Right cardiac atrium (tissue), 5 donors: ENCODE measurements around the gene SPEG. TPM values are rescaled to one million over a fixed set of nuclear protein-coding genes. Genes with fewer than 3 reads are reported as not detected.

Source experiments
- ATAC-seq, 2 donors: fragments of 200-7000 bp; cut with Tn5 transposase; one replicate each; pipeline versions ENCODE4 v1.8.0 to v1.9.1; 2020; ENCODE audit warnings: moderate library complexity in 2 of 2, mild to moderate bottlenecking in 1 of 2
- DNase-seq, 3 donors: peaks; one replicate each; pipeline ENCODE4 v3.0.0-alpha.2; 2020
- H3K27ac ChIP-seq: one replicate; pipeline ENCODE4 v1.5.1; 2013; ENCODE audit warnings: mild to moderate bottlenecking, low read length, control low read depth, moderate library complexity
- H3K27me3 ChIP-seq: one replicate; pipeline ENCODE4 v1.6.1; 2013; ENCODE audit not compliant: control insufficient read depth, insufficient read depth
- H3K4me1 ChIP-seq: one replicate; pipeline ENCODE4 v1.6.1; 2013; ENCODE audit warnings: low read length; ENCODE audit not compliant: control insufficient read depth, insufficient read depth
- H3K4me3 ChIP-seq: one replicate; pipeline ENCODE4 v1.5.1; 2013; ENCODE audit warnings: low read length, control low read depth
- H3K9me3 ChIP-seq: one replicate; pipeline ENCODE4 v1.6.1; 2013; ENCODE audit warnings: low read length; ENCODE audit not compliant: control insufficient read depth
- WGBS: extraction: QIAGEN DNeasy Blood & Tissue Kit; methylation state at CpG from one replicate; pipeline ENCODE4 v1.1.7; 2013; 5-methylcytosine and 5-hydroxymethylcytosine counted together
- intact Hi-C, 4 donors: fragments of 100-400 bp; cut with DNase I; formaldehyde crosslinking; loops; one replicate each; pipeline versions ENCODE4 v1.11.0 to v1.14.0; 2022 to 2023
- polyA plus RNA-seq: library from polyadenylated mRNA; stranded (reverse); fragments of 200-250 nt; gene quantifications from one replicate; pipeline ENCODE4 v1.2.3, GENCODE V29; 2013
- total RNA-seq, 4 donors: library from RNA; stranded (reverse); fragmentation: NEBNext Ultra II Directional; extraction: Animal tissue kit (Norgen Biotek cat#: 25700); gene quantifications; one replicate each; pipeline ENCODE4 v1.2.1, GENCODE V29; 2021
- donor health status: healthy with polysubstance abuse.
- donor health status: DM: no; HTN: yes; CAD: no.
- donor health status: DM: no; HTN: no; CAD: no.
- donor health status: DM: no; HTN: yes; CAD: no; lungs with severe emphysema.
- donor health status: DM: yes; HTN: yes; CAD: no.

Gene SPEG
- total and polyA plus RNA-seq, 5 donors = 85.5 to 176 (median 157) TPM

DNA sequence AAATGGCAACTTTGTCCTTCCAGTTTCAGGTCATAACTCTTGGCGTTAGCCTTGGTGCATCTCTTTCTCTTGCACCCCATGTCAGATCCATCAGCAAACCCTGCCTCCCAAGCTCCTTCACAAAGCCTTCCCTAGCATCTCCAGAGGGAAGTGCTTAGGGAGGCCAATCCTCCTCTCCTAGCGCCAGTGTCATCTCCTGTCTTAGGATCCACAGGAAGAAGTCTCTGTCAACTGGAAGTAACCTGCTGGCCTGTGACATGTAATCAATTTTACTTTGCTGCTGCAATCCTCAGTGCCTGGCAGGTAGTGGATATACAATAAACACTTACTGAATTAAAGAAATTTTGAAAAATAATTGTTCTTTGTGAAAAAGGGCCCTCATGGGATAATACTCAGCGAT, 39.0 kb upstream of the SPEG start:
- H3K9me3 ChIP-seq = no peaks in the 10 kb centered on the region
- intact Hi-C loops = no loop called here
- DNase-seq (no peak), ATAC-seq (no peak)
- WGBS = 93% methylated on average over 3 of the region's 3 CpGs
- no peaks in the 10 kb centered on the region for H3K4me1 ChIP-seq
- H3K4me3 ChIP-seq = no peak overlapping the region
- H3K27me3 ChIP-seq = no peaks in the 10 kb centered on the region
- no peak overlapping the region for H3K27ac ChIP-seq

DNA sequence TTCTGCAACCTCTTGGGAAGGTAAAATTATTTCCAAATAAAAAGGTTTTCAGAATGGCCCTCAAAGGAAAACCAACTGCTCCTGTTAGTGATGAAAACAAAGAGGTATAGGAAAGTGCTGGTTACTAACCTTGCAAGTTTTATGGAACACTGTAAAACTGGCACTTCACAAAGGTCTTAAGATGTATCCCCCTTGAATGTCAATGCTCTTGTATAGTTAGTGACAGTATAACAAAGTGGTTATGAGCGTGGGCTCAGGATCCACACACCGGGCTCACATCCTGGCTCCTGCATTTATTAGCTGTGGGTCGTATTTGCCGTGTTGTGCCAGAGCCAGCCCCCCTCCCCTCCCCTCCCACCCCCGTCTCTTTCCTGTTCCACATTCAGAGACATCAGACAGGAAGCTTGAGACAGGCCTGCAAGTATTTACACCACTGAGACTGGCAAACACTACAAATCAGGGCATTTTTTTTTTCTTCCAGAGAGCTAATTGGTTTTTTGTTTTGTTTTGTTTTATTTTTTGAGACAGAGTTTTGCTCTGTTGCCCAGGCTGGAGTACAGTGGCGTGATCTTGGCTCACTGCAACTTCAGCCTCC, 37.7 kb upstream of the SPEG start:
- Histone ChIP-seq H3K27ac (no peak overlapping the region), H3K4me3 (no peak overlapping the region), H3K27me3 (no peaks in the 10 kb centered on the region), H3K9me3 (no peaks in the 10 kb centered on the region), H3K4me1 (no peaks in the 10 kb centered on the region)
- intact Hi-C loops = no loop called here
- 53% methylated on average over 6 of the region's 6 CpGs for WGBS
- DNase-seq = no peak
- no peak for ATAC-seq

DNA sequence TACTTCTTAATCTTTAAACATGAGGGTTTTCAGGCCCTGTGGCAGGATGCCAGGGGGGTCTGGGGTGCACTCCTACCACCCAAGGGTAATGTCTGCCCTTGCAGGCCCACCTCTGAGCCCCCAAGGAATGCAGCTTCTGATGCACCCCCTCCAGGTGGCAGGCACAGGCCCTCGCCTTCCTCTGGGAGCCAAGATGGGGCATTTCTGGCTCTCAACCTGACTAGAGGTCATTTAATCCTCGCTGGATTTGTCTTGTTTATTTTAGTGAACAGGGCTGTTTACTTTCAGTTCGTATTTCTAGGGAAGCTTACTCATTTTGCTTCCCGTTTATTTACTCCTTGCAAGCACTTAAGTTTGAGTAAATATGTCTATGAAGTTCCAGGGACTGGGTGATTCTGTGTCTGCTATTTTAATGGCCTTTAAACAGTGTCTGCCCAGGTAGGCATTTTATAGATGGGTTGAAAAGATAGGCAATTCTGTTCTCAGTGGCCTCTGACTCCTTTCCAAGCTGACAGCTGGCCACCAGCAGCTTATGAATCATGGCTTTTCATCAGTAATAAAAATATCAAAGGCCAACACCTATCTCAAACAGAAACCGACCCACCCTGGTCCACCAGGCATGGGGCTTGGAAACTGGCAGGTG, 35.8 kb upstream of the SPEG start:
- no peaks in the 10 kb centered on the region for H3K4me1 ChIP-seq
- H3K4me3 ChIP-seq = no peak overlapping the region
- no peaks in the 10 kb centered on the region for H3K27me3 ChIP-seq
- 61% methylated on average over 5 of the region's 5 CpGs for WGBS
- intact Hi-C loops = no loop called here
- no peaks in the 10 kb centered on the region for H3K9me3 ChIP-seq
- peak in 2 of 3 donors; percentile 37 to 59 for DNase-seq
- no peak overlapping the region for H3K27ac ChIP-seq
- no peak for ATAC-seq

DNA sequence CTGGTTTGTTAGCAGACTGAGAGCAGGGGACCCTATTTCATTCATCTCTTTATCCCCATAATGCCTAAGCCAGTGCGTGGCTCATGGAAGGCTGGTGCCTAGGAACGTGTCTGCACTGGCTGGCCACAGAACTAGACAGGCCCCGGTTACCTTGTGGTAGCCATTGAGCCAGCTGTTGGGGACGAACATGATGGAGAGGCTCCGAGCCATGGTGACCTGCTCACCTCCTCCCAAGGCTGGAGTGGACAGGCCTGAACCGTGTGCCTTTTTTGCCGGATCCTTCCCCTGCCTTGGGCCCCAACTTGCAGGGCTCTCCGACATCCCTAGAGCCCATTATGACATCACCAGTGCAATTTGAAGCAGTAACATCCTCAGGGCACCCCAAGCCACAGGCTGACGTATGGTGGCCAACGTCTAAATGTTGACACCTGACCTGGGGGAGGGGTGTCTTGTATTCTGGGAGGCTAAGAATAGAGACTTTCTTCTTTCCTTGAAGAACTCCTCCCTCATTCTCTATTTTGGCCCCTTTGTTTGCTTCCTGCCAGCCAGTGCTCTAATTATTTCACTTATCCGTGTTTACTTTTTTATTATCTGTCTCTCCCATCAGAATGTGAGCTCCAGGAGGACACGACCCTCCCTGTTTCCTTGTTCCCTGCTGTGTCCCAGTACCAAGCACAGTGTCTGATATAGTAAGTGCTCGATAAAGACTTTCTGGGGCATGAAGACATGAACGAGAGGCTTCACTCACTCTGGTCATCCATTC, 34.7 kb upstream of the SPEG start:
- WGBS = 68% methylated on average over 14 of the region's 14 CpGs
- no peaks in the 10 kb centered on the region for H3K9me3 ChIP-seq
- H3K4me1 ChIP-seq = no peaks in the 10 kb centered on the region
- ATAC-seq (no peak), DNase-seq (peak in 1 of 3 donors; percentile 2)
- intact Hi-C loops = loop anchor here in 3 of 4 donors (5.0 to 10.0 kb wide), 4 partner anchors 55 to 292 kb away; no protein-coding TSS in a partner anchor
- H3K4me3 ChIP-seq = no peak overlapping the region
- H3K27ac ChIP-seq = no peak overlapping the region
- no peaks in the 10 kb centered on the region for H3K27me3 ChIP-seq

DNA sequence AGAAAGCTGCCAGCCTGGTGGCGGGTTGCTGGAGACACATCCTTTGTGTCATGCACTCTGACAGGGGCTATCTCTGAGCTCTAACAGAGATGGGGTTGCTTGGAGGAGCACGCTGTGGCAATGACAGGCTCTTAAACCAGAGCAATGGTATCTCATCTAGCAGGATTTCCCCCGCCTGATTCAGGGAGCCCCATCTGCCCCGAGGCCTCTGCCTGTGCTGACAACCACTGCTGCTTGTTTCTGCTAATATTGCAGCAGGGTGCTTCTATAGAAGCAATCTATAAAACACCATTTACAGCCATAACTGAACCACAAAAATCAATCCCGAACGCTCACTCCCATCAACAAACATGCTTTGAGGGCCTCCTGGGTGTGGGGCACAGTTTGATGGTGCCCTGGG, 34.1 kb upstream of the SPEG start:
- Histone ChIP-seq H3K4me1 (no peaks in the 10 kb centered on the region), H3K9me3 (no peaks in the 10 kb centered on the region), H3K27ac (no peak overlapping the region), H3K27me3 (no peaks in the 10 kb centered on the region), H3K4me3 (no peak overlapping the region)
- ATAC-seq = no peak
- no peak for DNase-seq
- WGBS = 54% methylated on average over 6 of the region's 6 CpGs
- intact Hi-C loops = loop anchor here in 3 of 4 donors (5.0 to 10.0 kb wide), 4 partner anchors 54 to 292 kb away; no protein-coding TSS in a partner anchor

DNA sequence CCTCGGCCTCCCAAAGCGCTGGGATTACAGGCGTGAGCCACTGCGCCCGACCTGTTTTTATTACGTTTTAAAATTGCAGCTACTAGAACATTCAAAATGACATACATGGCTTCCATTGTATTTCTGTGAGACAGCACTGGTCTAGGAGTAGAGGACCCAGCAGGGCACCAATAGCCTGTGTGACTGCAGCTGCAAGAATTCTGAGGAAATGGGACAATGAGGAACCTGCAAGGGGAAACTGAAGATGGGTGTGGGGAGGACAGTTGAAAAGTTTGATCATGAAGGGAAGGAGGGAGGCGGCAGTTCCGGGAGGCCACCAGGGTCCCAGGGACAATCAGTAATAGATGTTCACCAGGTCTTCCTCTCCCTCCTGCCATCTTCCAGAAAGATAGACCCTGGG, 33.0 kb upstream of the SPEG start:
- H3K27me3 ChIP-seq = no peaks in the 10 kb centered on the region
- intact Hi-C loops = loop anchor here (2.0 to 10.0 kb wide), 6 partner anchors 53 to 291 kb away; no protein-coding TSS in a partner anchor
- no peaks in the 10 kb centered on the region for H3K9me3 ChIP-seq
- no peak overlapping the region for H3K4me3 ChIP-seq
- WGBS = 89% methylated on average over 8 of the region's 8 CpGs
- peak in 1 of 3 donors; percentile 40 for DNase-seq
- H3K4me1 ChIP-seq = no peaks in the 10 kb centered on the region
- no peak for ATAC-seq
- no peak overlapping the region for H3K27ac ChIP-seq

DNA sequence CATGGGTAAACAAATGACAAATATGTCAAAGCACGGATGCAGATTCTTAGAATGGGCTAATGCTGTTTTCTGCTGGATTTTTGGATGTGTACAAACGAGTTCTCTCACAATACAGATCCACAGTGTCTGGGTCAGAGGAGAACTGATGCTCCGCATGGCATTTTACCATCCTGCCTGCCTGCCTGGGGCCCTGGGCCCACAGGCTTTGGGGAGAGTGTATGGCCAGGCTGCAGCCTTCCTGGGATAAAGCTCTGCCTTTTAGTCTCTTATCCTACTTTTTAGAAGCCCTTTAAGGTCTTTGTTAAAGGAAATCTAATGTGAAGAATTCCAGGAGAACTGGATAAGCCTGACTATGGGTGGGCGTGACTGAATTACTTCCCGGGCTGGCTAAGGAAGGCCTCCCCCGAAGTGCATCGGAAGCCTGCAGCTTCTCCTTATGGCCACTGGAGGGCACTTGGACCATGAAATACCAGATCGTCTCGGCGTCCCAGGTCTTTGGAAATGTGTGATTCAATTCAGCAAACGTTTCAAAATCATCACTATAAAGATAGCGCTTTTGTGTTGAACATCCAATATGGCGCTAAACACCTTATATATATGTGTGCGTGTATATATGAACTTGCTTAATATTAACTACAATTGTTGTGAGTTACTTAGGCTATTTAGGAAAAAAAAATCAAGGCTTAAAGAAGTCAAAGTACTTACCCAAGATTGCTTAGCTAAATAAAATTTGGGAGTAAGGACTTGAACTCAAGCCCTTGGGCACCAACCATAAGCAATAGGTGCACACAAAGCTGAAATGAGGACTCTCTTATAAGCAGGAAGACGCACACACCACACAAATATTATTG, 31.8 kb upstream of the SPEG start:
- H3K27me3 ChIP-seq = no peaks in the 10 kb centered on the region
- intact Hi-C loops = loop anchor here (2.0 to 10.0 kb wide), 6 partner anchors 52 to 289 kb away; no protein-coding TSS in a partner anchor
- WGBS = 20% methylated on average over 15 of the region's 15 CpGs
- no peak overlapping the region for H3K27ac ChIP-seq
- H3K4me1 ChIP-seq = peaks cover 3% of the 10 kb centered on the region
- H3K4me3 ChIP-seq = no peak overlapping the region
- H3K9me3 ChIP-seq = no peaks in the 10 kb centered on the region
- peak; percentile 36 to 58 for ATAC-seq
- peak; percentile 69 to 80 (median 70) for DNase-seq

DNA sequence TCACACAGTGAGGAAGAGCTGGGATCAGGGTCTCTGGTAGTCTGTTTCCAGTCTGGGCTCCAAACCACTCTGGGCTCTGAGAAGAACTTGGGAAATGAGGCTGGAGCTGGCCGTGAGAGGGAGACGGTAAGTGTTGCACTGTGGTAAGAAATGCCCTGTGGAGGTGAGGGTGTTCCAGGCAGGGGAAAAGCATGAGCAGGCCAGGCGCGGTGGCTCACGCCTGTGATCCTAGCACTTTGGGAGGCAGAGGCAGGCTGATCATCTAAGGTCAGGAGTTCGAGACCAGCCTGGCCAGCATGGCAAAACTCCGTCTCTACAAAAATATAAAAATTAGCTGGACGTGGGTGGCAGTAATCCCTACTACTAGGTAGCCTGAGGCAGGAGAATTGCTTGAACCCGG, 30.8 kb upstream of the SPEG start:
- Histone ChIP-seq H3K27ac (peak overlapping the region; percentile 78), H3K9me3 (no peaks in the 10 kb centered on the region), H3K27me3 (no peaks in the 10 kb centered on the region), H3K4me1 (peaks cover 4% of the 10 kb centered on the region), H3K4me3 (no peak overlapping the region)
- ATAC-seq (no peak), DNase-seq (peak in 1 of 3 donors; percentile 20)
- intact Hi-C loops = loop anchor here (2.0 to 10.0 kb wide), 6 partner anchors 51 to 288 kb away; no protein-coding TSS in a partner anchor
- WGBS = 88% methylated on average over 9 of the region's 9 CpGs

DNA sequence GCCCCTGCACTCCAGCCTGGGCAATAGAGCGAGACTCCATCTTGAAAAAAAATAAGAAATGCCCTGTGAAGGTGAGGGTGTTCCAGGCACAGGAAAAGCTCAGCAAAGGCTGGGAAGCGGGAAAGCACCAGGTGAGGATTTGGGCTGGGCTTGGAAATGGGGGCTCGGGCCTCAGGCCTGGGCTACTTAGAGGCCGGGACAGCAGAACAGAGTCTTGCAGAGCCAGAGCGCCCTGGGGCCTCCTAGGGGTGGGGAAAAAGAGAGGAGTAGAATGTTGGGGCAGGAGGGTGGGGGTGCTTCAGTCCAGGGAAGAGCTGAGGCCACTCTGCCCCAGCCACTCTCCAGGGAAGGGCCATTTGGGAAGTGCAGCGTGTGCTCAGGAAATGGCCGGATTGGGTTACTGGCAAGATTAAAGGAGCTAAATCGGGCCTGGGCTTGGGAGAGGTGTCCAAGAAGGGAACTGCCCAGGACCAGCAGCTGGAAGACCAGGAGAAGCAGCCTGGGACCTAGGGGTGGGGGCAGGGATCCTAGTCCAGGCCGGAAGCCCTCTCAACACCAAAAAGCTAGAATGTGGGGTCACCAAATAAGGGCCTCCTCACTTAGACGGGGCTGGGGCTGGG, 30.2 kb upstream of the SPEG start:
- 51% methylated on average over 10 of the region's 10 CpGs for WGBS
- peak; percentile 56 to 66 for ATAC-seq
- peaks cover 4% of the 10 kb centered on the region for H3K4me1 ChIP-seq
- H3K4me3 ChIP-seq = no peak overlapping the region
- intact Hi-C loops = loop anchor here in 3 of 4 donors (5.0 to 10.0 kb wide), 4 partner anchors 50 to 288 kb away; no protein-coding TSS in a partner anchor
- H3K27ac ChIP-seq = peak overlapping the region; percentile 78
- peak in 2 of 3 donors; percentile 70 for DNase-seq
- no peaks in the 10 kb centered on the region for H3K9me3 ChIP-seq
- H3K27me3 ChIP-seq = no peaks in the 10 kb centered on the region

DNA sequence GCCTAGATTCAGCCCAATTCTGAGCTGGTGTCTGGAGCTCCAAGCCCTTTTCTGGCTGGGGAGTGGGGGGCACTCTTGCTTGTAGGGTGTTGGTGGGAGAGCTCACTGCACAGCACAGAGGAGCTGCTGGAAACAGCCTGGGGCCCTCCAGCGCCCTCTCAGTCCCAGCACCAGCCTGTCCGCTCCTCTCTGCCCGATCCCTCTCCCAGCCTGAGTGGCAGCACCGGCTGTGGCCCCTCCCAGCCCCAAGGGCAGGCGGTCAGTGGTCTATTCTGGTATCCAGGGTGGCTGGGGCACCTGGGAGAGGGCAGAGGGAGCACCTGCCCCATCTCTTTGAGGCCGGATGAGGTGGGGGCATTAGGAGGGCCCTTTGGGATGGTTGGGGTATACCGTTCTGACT, 29.7 kb upstream of the SPEG start:
- intact Hi-C loops = loop anchor here in 3 of 4 donors (5.0 to 10.0 kb wide), 4 partner anchors 50 to 287 kb away; no protein-coding TSS in a partner anchor
- 72% methylated on average over 7 of the region's 7 CpGs for WGBS

More for the DNA sequence above, 29.7 kb upstream of the SPEG start:
- DNase-seq (peak in 2 of 3 donors; percentile 79 to 81), ATAC-seq (peak; percentile 50 to 70)
- Histone ChIP-seq H3K27ac (peak overlapping the region; percentile 78), H3K4me1 (peaks cover 4% of the 10 kb centered on the region), H3K9me3 (no peaks in the 10 kb centered on the region), H3K27me3 (no peaks in the 10 kb centered on the region), H3K4me3 (no peak overlapping the region)
